Measurements from ENCODE around the gene DDIT3. TPM values are rescaled to one million over a fixed set of nuclear protein-coding genes. Genes with fewer than 3 reads are reported as not detected.

Gene DDIT3
- 4.9 TPM in 2 replicates for total RNA-seq (2021; fragmentation: NEBNext Ultra II Directional; extraction: Animal tissue kit (Norgen Biotek cat#: 25700))
- polyA plus RNA-seq (2011; rRNA removed) = 4.7 and 5.7 TPM in 2 replicates
- polyA plus RNA-seq (2011; cell fraction: cytosol; rRNA removed) = 8.3 TPM
- polyA plus RNA-seq (2011; cell fraction: nucleus; rRNA removed) = 7.3 TPM
- 7.7 to 11.2 TPM (median 8.3 TPM) in 4 replicates for polyA plus RNA-seq (2012, experiment 1 of 2)
- 3.0 TPM for polyA plus RNA-seq (2012, experiment 2 of 2)
- 5.7 TPM for polyA plus RNA-seq (2013, experiment 1 of 2)
- polyA plus RNA-seq (2013, experiment 2 of 2) = 5.5 TPM
- 6.0 and 7.0 TPM in 2 replicates for polyA minus RNA-seq (2011; rRNA and poly(A)+ RNA removed)
- polyA minus RNA-seq (2011; cell fraction: cytosol; rRNA and poly(A)+ RNA removed) = 4.0 TPM
- 14.7 TPM for polyA minus RNA-seq (2011; cell fraction: nucleus; rRNA and poly(A)+ RNA removed)
- long read RNA-seq, experiment 1, partial matches to known transcripts = 1 of 1 reads
- long read RNA-seq, experiment 1, other reads (novel, unspliced or antisense) = 0 of 1 reads
- long read RNA-seq, experiment 2, transcript DDIT3-201 (4 exons, 906 nt) = major isoform, 5 of 9 reads
- long read RNA-seq, experiment 2, partial matches to known transcripts = 1 of 9 reads
- long read RNA-seq, experiment 2, other reads (novel, unspliced or antisense) = 0 of 9 reads

DNA sequence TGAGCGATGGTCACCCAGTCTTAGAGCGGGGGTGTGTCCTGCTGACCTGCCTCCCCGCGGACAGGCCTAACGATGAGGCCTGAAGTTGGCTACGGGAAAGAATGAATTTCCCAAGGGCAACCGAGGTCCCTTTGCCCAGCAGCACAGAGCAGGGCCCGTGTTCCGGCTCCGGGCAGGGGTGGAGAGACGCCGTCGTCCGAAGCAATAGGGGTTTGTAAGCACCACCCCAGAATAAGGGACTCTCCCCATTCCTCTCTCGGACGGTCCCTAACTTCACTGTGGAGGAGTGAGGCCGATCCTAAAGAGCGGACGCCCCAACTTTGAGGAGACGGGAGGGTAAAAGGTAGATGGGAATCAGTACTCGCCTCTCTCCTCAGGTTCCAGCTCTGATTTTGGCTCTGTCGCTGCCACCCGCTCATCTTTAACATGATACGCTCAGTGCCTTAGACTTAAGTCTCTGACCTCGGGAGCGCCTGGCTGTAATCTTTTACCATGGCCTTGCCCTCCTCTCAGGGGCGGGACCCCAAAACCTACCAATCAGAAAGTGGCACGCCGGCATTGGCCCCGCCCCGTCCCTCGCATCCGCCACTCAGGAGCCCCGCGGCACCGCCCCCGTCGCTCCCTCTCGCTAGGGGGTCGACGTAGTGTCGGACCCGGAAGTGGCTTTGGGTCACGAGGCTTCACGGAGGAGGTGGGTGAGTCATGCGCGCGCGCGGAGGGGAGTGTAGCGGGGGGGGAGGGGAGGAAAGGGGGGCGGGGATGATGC lies at the start of gene DDIT3:
Gene DDIT3, minus strand, starts transcription at position 462 of the 766 bp plus-strand sequence. CDS start 3,108 bp downstream, outside the sequence.
- Histone ChIP-seq H3K27me3 (replicated peaks in 1 of 4; ENCODE audit: control insufficient read depth in 3 of 4, extremely low read depth in 1 of 4, insufficient read depth in 3 of 4, low read length in 3 of 4) (no peaks in the 10 kb centered on the region), H3K4ac (replicated peaks; ENCODE audit: insufficient read length, low read depth, low read length) (peak within 1 kb of the TSS; percentile 9), H3K4me2 (ENCODE audit: insufficient read depth in 1 of 2, low read depth in 2 of 2, low read length in 2 of 2) (peak within 1 kb of the TSS; percentile 81 to 96), H3K27ac (ENCODE audit: low read depth, low read length) (peak within 1 kb of the TSS; percentile 88), H3K4me1 (replicated peaks in 1 of 4; ENCODE audit: control insufficient read depth in 3 of 4, insufficient read depth in 4 of 4, low read length in 3 of 4) (peaks cover 8 to 24% (median 14%) of the 10 kb centered on the region in 4 experiments), H3K23me2 (ENCODE audit: low read depth, low read length) (peaks cover 19% of the 10 kb centered on the region), H2AK5ac (ENCODE audit: low read depth, low read length) (no peak within 1 kb of the TSS), H2BK120ac (replicated peaks; ENCODE audit: low read depth, low read length) (no peak within 1 kb of the TSS), H2BK20ac (ENCODE audit: low read length) (peak within 1 kb of the TSS; percentile 18; the same call in 1 of the 2 replicates), H3K79me1 (ENCODE audit: low read depth, low read length) (no peaks in the 10 kb centered on the region; the same call in 1 of the 2 replicates), H2AFZ (ENCODE audit: low read length) (no peak within 1 kb of the TSS), H2BK15ac (ENCODE audit: low read length) (0 out of 2 replicates have a peak within 1 kb of the TSS, but pooled peaks have one; percentile 55), H4K91ac (replicated peaks; ENCODE audit: insufficient read length, low read length) (no peak within 1 kb of the TSS), H3K36me3 (ENCODE audit: control insufficient read depth in 2 of 4, insufficient read depth in 4 of 4, low read length in 3 of 4) (peaks cover 22 to 44% (median 26%) of the 10 kb centered on the region in 4 experiments), H3K14ac (ENCODE audit: insufficient read length) (no peak within 1 kb of the TSS), H3K9ac (replicated peaks in 1 of 4; ENCODE audit: extremely low read depth in 1 of 4, low read depth in 3 of 4, low read length in 3 of 4) (peak within 1 kb of the TSS; percentile 73 to 98 (median 91)), H4K5ac (ENCODE audit: insufficient read length, low read depth, low read length) (peak within 1 kb of the TSS; percentile 38), H3K4me3 (ENCODE audit: extremely low read depth in 1 of 4, insufficient read depth in 2 of 4, low read depth in 3 of 4, low read length in 4 of 4) (peak within 1 kb of the TSS; percentile 80 to 95 (median 91)), H2BK5ac (ENCODE audit: low read depth, low read length) (peak within 1 kb of the TSS; percentile 86), H3K79me2 (ENCODE audit: control insufficient read depth in 1 of 2, insufficient read depth in 2 of 2, low read length in 2 of 2) (peaks cover 0 to 29% of the 10 kb centered on the region in 2 experiments; a peak in 2 of 4 replicates), H4K8ac (ENCODE audit: extremely low read depth, insufficient read depth, low read length) (peak within 1 kb of the TSS; percentile 73; the same call in 1 of the 2 replicates), H3K18ac (ENCODE audit: extremely low read depth, low read length) (peak within 1 kb of the TSS; percentile 65), H3K56ac (replicated peaks; ENCODE audit: insufficient read length, low read depth, low read length) (peak within 1 kb of the TSS; percentile 22), H3K9me3 (ENCODE audit: insufficient read depth in 2 of 2, low read depth in 1 of 2, low read length in 1 of 2) (no peaks in the 10 kb centered on the region), H3K23ac (ENCODE audit: insufficient read length) (no peak within 1 kb of the TSS), H4K20me1 (replicated peaks in 1 of 2; ENCODE audit: control insufficient read depth in 1 of 2, insufficient read depth in 2 of 2, low read length in 2 of 2) (peaks cover 7 to 17% of the 10 kb centered on the region in 2 experiments), H2BK12ac (ENCODE audit: low read depth, low read length) (peak within 1 kb of the TSS; percentile 64; the same call in 1 of the 2 replicates)
- peak; percentile 96 to 100 for DNase-seq (ENCODE audit: low read depth in 1 of 2, low spot score in 2 of 2)
- POLR2A ChIA-PET (ENCODE audit: partially characterized antibody) = interaction anchor here (0.8 to 6.0 kb wide), 35 partner anchors 9 to 1333 kb away, joined by 3 to 60 read pairs (median 4); partner anchors contain the start of genes ARHGEF25, DCTN2, KIF5A and LRP1
- CTCF ChIA-PET (ENCODE audit: partially characterized antibody) = interaction anchor here (0.8 to 2.0 kb wide), 6 partner anchors 21 to 276 kb away, joined by 3 to 5 read pairs (median 4); partner anchors contain the start of gene INHBE
- FAIRE-seq = no peak
- WGBS, 2 experiments (ENCODE audit: extremely low coverage in 1 of 2, insufficient coverage in 1 of 2, insufficient read length in 1 of 2, insufficient replicate concordance in 2 of 2, low coverage in 1 of 2, low lambda C conversion rate in 2 of 2, missing lambda C conversion rate in 1 of 2) = 4% methylated on average over 37 of the region's 52 CpGs; no CpG with 5 or more reads in 1 of the 2 experiments
- TF ChIP-seq SIX5 (IDR thresholded peaks at IDR 0.05; ENCODE audit: low read depth, low read length) (no peak), CBX8 (IDR thresholded peaks at IDR 0.05; ENCODE audit: borderline replicate concordance, low read depth, low read length) (no peak), BACH1 (IDR thresholded peaks at IDR 0.05; ENCODE audit: low read length) (peak; percentile 73), EP300 (IDR thresholded peaks at IDR 0.05; ENCODE audit: borderline replicate concordance in 1 of 2, low read depth in 2 of 2, low read length in 2 of 2) (peak in 1 of 2 experiments; percentile 16; a peak in 1 of 3 replicates), SUZ12 (IDR thresholded peaks at IDR 0.05; ENCODE audit: low read length) (no peak), KDM1A (IDR thresholded peaks at IDR 0.05; ENCODE audit: borderline replicate concordance, low read length) (no peak), TEAD4 (IDR thresholded peaks at IDR 0.05; ENCODE audit: low read depth, low read length) (no peak)
- TF ChIP-seq, protein P1, sequence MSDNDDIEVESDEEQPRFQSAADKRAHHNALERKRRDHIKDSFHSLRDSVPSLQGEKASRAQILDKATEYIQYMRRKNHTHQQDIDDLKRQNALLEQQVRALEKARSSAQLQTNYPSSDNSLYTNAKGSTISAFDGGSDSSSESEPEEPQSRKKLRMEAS (IDR thresholded peaks at IDR 0.05) = peak; percentile 61

Data from H1 (cell line).